GM04503 (cell line): ENCODE results near the gene SPPL2A.
"Not testable (repeated sequence)": the region's sequence is repeated elsewhere in the genome, so short reads cannot be mapped to it uniquely, and the experiment has no call there.

ENCODE experiments used
- DNase-seq: peaks from one replicate; pipeline ENCODE4 v3.0.0-alpha.2; 2012; ENCODE audit warnings: low read depth

SPPL2A gene

DNA sequence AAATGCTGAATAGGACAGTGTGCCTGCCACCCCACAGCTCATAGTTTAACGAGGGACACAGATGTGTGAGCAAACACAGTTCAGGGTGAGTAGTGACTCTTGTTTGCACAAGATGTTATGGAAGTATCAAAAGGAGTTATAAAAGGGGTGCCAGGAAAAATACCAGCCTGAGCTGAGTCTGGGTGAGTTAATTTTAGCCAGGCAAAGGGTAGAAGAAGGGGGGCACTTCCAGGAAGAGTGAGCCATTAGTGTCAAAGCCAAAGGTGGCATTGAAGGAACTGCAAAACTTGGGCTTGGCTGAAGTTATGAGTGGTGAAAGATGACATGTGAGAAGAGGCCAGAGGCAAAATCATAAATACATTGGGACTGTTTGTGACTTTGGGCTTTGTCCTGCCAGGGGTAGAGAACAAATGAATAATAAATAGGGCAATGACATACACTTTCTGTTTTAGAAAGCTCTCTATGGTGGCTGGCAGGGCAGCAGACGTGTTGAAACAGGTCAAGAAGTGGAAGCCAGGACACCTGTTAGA, 1.9 kb upstream of the SPPL2A start:
- no peak for DNase-seq

GRCh38 chr15:50764461-50765194, 878 bp downstream of the SPPL2A start:
- no peak for DNase-seq

- no peak for DNase-seq
Observed at GRCh38 chr15:50758712-50759205, 6.7 kb downstream of the SPPL2A start.

- no peak for DNase-seq
Observed at GRCh38 chr15:50753463-50753862, 12.0 kb downstream of the SPPL2A start.

DNA sequence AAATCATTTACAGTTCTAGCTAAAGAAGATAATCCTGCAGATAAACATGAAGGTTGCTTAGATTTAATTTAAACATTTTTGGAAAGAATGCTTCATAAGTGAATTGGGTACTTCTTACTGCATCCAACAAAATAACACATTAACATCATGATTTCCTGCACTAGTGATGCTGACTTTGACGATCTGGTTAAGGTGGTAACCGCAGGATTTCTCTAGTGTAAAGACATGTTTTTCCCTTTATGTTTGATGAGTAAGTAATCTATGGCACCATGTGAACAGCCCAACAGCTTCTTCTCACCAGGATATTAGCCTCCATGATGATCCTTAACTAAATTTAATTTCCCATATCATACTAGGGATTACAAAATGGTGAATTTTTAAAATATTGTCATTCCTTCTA, 14.1 kb downstream of the SPPL2A start:
- no peak for DNase-seq

- no peak for DNase-seq
Observed at GRCh38 chr15:50750227-50750705, 15.2 kb downstream of the SPPL2A start.

DNA sequence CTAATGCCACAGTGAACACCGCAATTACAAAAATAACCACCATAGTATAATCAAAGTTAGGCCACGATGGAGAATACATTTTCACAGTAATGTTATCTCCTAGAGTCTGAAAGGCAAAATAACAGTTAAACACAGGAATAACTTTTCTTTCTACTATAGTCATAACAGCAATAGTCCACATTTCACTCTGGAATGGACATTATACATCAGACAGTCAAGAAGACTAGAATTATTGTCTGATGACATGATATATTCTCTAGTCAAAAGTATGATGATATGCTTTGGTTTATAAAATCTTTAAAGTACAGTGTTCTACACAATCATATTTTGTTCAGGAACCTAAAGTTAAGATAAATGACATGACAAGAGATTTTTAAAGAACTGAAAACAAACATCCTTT, 18.0 kb downstream of the SPPL2A start:
- DNase-seq: no peak

- DNase-seq: no peak
Observed at GRCh38 chr15:50744601-50745000, 20.9 kb downstream of the SPPL2A start.

DNA sequence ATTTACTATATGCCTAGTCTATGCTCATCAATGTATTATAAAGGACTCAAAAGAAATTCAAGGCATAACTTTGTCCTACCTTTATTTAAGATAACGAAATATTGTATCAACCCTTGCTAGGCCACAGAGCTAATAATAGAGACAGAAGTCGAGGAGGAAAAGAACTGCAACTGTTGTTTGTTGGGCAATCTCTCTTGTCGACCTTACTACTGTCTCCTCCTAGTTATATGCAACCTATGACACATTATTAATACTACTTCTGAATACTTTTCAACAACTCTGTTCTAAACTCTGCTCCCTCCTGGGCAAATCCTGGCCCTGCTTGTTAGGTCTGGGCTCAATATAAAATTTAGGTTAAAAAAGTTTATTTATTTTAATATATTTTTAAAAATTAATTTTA, 24.6 kb downstream of the SPPL2A start:
- no peak for DNase-seq

GRCh38 chr15:50736823-50737222, 28.7 kb downstream of the SPPL2A start:
- no peak for DNase-seq

GRCh38 chr15:50735156-50735555, 30.4 kb downstream of the SPPL2A start:
- no peak for DNase-seq

GRCh38 chr15:50726315-50726714, 39.2 kb downstream of the SPPL2A start:
- DNase-seq: no peak

DNA sequence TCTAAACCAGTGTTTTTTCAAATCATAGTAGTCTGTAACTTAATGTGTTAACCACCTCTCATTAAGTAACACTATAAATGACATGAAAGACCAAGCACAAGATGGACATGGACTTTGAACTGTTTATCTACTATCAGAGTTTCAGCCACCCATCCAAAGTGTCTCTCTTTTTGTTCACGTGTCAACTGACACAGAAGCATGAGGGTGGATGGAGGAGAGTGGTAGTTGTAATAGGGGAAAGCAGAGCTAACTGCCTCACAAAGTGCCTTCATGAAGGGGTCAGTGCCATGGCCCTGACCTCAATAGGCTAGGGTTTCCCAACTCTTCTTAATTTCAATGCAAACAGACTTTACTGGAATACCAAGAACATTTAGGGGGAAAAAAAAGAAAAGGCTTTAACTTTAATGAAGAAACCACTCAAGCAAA, 46.8 kb downstream of the SPPL2A start:
- DNase-seq: no peak

- no peak for DNase-seq
Observed at GRCh38 chr15:50712018-50712417, 53.5 kb downstream of the SPPL2A start.

- no peak for DNase-seq
Observed at GRCh38 chr15:50710585-50710984, 54.9 kb downstream of the SPPL2A start.

GRCh38 chr15:50707878-50708427, 57.6 kb downstream of the SPPL2A start:
- no peak for DNase-seq

DNA sequence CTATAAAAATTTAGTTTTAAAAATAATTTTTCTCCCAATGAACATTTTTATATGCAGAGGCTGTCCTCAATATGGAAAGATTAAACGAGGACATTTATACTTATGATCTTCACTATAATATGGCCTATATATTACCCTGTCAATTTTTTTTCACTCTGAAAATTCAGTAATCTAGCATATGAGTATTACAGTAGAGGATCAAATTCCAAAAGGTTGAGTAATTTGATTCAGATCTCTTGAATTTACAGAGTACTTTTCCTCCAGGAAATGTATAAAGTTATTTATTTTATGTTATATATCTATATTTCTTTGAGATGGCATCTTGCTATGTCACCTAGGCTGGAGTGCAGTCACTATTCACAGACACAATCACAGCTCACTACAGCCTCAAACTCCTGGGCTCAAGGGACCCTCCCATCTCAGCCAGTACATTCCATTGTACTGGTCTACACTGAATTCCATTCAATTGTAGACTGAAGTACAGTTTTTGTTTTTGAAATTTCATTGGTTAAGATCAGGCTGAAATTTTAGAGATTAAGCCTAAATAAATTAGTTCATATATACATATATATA, 62.7 kb downstream of the SPPL2A start:
- DNase-seq: no peak

- no peak for DNase-seq
Observed at GRCh38 chr15:50698101-50698500, 67.4 kb downstream of the SPPL2A start.

DNA sequence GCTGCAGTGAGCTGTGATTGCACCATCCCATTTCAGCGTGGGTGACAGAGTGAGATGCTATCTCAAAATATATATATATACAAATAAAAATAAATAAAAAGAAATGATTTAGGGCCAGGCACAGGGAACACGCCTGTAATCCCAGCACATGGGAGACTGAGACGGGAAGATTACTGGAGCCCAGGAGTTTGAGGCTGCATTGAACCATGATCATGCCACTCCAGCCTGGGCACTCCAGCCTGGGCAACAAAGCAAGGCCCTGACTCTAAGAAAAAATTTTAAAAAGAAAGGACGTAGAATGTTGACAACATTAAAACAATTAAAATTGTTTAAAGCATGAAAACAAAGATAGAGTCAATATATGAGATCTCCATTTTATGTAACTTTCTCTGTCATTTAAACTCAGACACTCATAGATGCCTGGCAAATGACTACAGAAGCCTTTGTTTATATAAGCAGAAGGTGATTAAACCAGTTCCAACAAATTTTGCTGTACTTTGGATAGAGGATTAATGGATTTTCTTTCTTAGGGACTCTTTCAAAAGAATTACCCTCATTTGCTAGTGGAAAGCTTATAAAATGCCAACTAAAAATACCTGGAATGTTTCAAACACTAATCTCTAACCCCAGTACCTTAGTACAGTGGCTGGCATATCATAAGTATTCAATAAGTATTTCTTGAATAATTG, 68.3 kb downstream of the SPPL2A start:
- DNase-seq: no peak

DNA sequence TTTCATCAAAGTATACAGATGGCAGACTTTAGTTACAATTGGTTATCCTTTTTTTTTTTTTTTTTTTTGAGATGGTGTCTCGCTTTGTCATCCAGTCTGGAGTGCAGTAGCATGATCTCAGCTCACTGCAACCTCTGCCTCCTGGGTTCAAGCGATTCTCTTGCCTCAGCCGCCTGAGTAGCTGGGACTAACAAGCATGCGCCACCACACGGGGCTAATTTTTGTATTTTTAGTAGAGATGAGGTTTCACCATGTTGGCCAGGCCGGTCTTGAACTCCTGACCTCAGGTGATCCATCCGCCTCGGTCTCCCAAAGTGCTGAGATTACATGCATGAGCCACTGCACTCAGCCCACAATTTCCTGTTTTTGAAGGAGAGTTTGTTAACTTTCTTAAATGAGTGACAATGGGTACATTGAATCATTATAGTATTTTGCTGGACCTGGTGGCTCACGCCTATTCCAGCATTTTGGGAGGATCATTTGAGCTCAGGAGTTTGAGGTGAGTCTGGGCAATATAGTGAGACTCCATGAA, 70.8 kb downstream of the SPPL2A start:
- DNase-seq: not testable (repeated sequence)

- DNase-seq: no peak
Observed at GRCh38 chr15:50687302-50687902, 78.1 kb downstream of the SPPL2A start.
